Lung microvascular endothelial cell (primary cell): ENCODE measurements around the gene PLEKHA4. TPM values are rescaled to one million over a fixed set of nuclear protein-coding genes. Genes with fewer than 3 reads are reported as not detected.
A peak's percentile ranks its signal among the peaks of the same experiment; 100 is the strongest.
"Not testable (repeated sequence)": the region's sequence is repeated elsewhere in the genome, so short reads cannot be mapped to it uniquely, and the experiment has no call there.

Experiments used
- DNase-seq, 2 donors: peaks; one replicate each; pipeline versions ENCODE4 v3.0.0 to v3.0.0-alpha.2; 2010; ENCODE audit warnings: low read depth in 2 of 2
- total RNA-seq: library from RNA; depleted of rRNA; stranded (reverse); fragments of >200 nt; gene quantifications from 2 replicates; pipeline ENCODE4 v1.2.1, GENCODE V29; 2014

Gene PLEKHA4
- total RNA-seq = 2.4 and 7.1 TPM in 2 replicates

- DNase-seq = peak in 1 of 2 donors; percentile 63
Measured at GRCh38 chr19:48868114-48868886, at the start of gene PLEKHA4. Gene PLEKHA4, minus strand, starts transcription at chr19:48868617. Its CDS starts 997 bp downstream, at chr19:48867620.

GRCh38 chr19:48918071-48918470 lies 49.7 kb upstream of the PLEKHA4 start:
- DNase-seq = no peak

- no peak for DNase-seq
Measured at GRCh38 chr19:48915757-48916156, 47.3 kb upstream of the PLEKHA4 start.

- no peak for DNase-seq
Measured at GRCh38 chr19:48914181-48914580, 45.8 kb upstream of the PLEKHA4 start.

- no peak for DNase-seq
Measured at GRCh38 chr19:48913114-48913889, 44.9 kb upstream of the PLEKHA4 start.

GRCh38 chr19:48910803-48911202 lies 42.4 kb upstream of the PLEKHA4 start:
- DNase-seq = no peak

GRCh38 chr19:48909424-48910077 lies 41.1 kb upstream of the PLEKHA4 start:
- not testable (repeated sequence) for DNase-seq

GRCh38 chr19:48907671-48908070 lies 39.3 kb upstream of the PLEKHA4 start:
- no peak for DNase-seq

- no peak for DNase-seq
Measured at GRCh38 chr19:48906324-48906723, 37.9 kb upstream of the PLEKHA4 start.

GRCh38 chr19:48905664-48906063 lies 37.2 kb upstream of the PLEKHA4 start:
- DNase-seq = no peak

- DNase-seq = not testable (repeated sequence)
Measured at GRCh38 chr19:48903788-48904187, 35.4 kb upstream of the PLEKHA4 start.

- DNase-seq = not testable (repeated sequence)
Measured at GRCh38 chr19:48902291-48902690, 33.9 kb upstream of the PLEKHA4 start.

- DNase-seq = peak; percentile 51 to 60
Measured at GRCh38 chr19:48900477-48901406, 32.3 kb upstream of the PLEKHA4 start.

GRCh38 chr19:48899781-48900476 lies 31.5 kb upstream of the PLEKHA4 start, which contains the start of gene NUCB1:
Gene NUCB1, plus strand, starts transcription at chr19:48900312. Its CDS starts 485 bp downstream, at chr19:48900797.
- peak; percentile 97 to 98 for DNase-seq

GRCh38 chr19:48899386-48899749 lies 31.0 kb upstream of the PLEKHA4 start:
- DNase-seq = not testable (repeated sequence)

GRCh38 chr19:48897181-48897580 lies 28.8 kb upstream of the PLEKHA4 start:
- no peak for DNase-seq

- peak in 1 of 2 donors; percentile 57 for DNase-seq
Measured at GRCh38 chr19:48896191-48896720, 27.8 kb upstream of the PLEKHA4 start.

- no peak for DNase-seq
Measured at GRCh38 chr19:48895226-48895625, 26.8 kb upstream of the PLEKHA4 start.

GRCh38 chr19:48890551-48890950 lies 22.1 kb upstream of the PLEKHA4 start:
- no peak for DNase-seq

GRCh38 chr19:48889496-48889895 lies 21.1 kb upstream of the PLEKHA4 start:
- DNase-seq = not testable (repeated sequence)
